Stimulated activated effector memory CD8-positive, alpha-beta T cell treated with anti-CD3 and anti-CD28 coated beads, Interleukin-12 subunit alpha, Interleukin-12 subunit beta, amount 100 ng/mL, for 72 hours (primary cell): ENCODE results near the gene CCR4.
A peak's percentile ranks its signal among the peaks of the same experiment; 100 is the strongest.
"Not testable (repeated sequence)": the region's sequence is repeated elsewhere in the genome, so short reads cannot be mapped to it uniquely, and the experiment has no call there.

Experiments used
- ATAC-seq: fragments of 150-1000 bp; cut with Tn5 transposase; 2 replicates; pipeline ENCODE4 v1.10.0; 2021
- DNase-seq, 2 donors: peaks; one replicate each; pipeline ENCODE4 v3.0.0; 2021 to 2022; ENCODE audit warnings: low spot score in 2 of 2
- H3K27ac Mint-ChIP-seq: one replicate; pipeline ENCODE4 v1.8.0; 2022; ENCODE audit warnings: mild to moderate bottlenecking, mixed read lengths
- H3K36me3 Mint-ChIP-seq: one replicate; pipeline ENCODE4 v1.8.0; 2022; ENCODE audit warnings: mild to moderate bottlenecking, mixed read lengths
- H3K4me1 Mint-ChIP-seq: one replicate; pipeline ENCODE4 v1.8.0; 2022; ENCODE audit warnings: mixed read lengths
- H3K4me3 Mint-ChIP-seq: one replicate; pipeline ENCODE4 v1.8.0; 2022; ENCODE audit warnings: mild to moderate bottlenecking, mixed read lengths
- H3K9me3 Mint-ChIP-seq: one replicate; pipeline ENCODE4 v1.8.0; 2022; ENCODE audit warnings: mixed read lengths

Gene CCR4

DNA sequence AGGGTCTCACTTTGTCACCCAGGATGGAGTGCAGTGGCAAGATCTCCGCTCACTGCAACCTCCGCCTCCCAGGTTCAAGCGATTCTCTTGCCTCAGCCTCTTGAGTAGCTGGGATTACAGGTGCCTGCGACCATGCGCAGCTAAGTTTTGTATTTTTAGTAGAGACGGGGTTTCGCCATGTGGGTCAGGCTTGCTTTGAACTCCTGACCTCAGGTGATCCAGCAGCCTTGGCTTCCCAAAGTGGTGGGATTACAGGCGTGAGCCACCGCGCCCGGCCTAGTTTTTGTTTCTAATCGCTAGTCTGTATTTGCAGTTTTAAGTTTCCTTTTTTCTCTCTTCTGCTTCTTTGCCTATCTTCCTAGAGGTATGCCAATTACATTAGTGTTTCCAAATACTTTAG is 5.8 kb upstream of the CCR4 start:
- not testable (repeated sequence) for H3K36me3 Mint-ChIP-seq, H3K9me3 Mint-ChIP-seq, H3K27ac Mint-ChIP-seq, ATAC-seq, DNase-seq, H3K4me3 Mint-ChIP-seq
- peaks cover 16% of the 10 kb centered on the region for H3K4me1 Mint-ChIP-seq

DNA sequence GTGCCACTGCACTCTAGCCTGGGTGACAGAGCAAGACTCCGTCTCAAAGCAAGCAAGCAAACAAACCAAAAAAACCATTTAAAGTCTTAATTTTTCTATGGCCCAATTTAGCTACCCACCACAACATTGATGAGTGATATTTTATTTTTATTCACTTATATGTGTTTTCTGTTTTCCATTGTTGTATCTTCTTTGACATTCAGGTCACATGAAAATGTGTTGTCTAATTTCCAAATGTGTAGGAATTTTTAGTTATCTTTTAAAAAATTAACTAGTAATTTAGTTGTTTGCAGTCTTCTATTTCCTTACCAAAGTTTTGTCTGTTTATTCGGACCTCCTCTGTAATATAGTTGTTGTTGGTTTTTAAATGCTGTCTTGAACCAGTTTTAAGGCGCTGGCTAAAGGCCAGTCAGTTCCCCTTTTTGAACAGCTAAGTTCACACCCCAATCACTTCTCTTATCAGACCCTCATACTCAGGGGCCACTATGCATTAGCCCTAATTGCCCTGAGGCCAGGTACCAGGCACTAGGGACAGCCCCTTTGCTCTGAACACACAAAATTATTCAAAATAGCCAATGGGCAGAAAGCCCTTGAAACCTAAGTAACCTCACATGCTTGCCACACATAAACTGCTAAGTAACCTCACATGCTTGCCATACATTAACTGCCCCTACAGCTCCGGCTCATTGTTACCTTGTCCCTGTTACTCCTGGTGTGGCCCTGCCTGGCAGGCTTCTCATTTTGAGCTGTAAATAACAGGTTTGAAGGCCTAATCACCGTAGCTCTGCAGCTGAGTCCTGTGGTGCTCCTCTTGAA is 4.3 kb upstream of the CCR4 start:
- no peak overlapping the region for H3K27ac Mint-ChIP-seq
- ATAC-seq (peak; percentile 22), DNase-seq (no peak)
- H3K4me1 Mint-ChIP-seq: peaks cover 31% of the 10 kb centered on the region
- no peaks in the 10 kb centered on the region for H3K9me3 Mint-ChIP-seq
- H3K4me3 Mint-ChIP-seq: no peak overlapping the region
- H3K36me3 Mint-ChIP-seq: peaks cover 2% of the 10 kb centered on the region

DNA sequence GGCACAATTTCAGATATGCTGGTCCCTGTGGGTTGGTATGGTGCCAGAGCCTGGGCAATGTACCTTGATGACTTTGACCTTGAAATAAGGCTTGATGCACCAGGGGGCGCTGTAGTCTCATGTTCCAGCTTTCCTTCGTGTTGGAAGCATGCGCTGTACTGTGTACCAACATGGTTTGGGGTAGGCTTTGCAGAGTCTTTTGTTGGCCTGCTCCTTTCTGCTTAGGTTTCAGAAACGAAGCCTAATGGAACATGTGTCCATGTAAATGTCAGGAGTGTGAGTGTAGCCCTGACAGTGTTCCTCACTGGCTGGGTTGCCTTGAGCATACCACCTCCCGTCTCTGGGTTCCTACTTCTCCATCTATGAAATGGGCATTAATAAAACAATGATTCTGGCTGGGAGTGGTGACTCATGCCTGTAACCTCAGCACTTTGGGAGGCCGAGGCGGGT is 3.6 kb upstream of the CCR4 start:
- Mint-ChIP-seq H3K36me3 (peaks cover 8% of the 10 kb centered on the region), H3K27ac (no peak overlapping the region)

DNA sequence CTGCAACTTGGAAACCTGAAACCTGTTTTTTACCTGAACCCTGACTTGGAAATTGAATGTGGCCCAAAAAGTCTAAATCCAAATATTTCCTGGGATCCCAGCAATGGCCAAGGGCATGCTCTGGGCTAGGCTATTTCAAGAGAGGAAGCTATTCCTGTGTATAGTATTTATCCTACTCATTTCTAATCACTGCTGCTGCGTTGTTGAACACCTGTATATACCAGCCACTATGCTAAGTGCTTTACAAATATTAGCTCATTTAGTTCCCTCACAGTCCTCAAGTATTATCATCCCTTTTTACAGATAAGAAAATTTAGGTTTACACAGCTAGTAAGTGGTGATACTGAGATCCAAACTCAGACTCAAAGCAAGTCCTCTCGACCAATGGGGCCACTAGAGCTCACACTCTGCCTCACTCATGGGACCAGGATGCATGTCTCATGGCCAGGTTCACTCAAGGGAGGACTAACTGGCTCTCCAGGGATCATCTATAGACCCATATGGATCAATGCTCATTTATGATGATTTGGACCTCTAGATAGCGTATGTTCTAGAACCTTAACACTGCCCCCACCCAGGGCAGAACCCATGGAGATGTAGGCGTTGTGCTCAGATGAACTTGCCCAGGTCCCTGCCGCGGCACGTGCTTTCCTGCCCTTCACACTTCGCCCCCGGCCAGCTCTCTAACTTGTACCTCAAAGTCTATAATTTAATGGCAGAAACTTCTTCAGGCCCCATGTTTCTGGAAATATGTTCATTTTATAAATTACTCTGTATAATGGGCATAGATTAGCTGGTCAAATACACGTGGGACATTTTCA is 2.6 kb upstream of the CCR4 start:
- no peaks in the 10 kb centered on the region for H3K9me3 Mint-ChIP-seq
- H3K4me1 Mint-ChIP-seq: peaks cover 40% of the 10 kb centered on the region
- no peak for ATAC-seq
- peaks cover 17% of the 10 kb centered on the region for H3K36me3 Mint-ChIP-seq
- DNase-seq: no peak
- H3K27ac Mint-ChIP-seq: no peak overlapping the region
- H3K4me3 Mint-ChIP-seq: no peak overlapping the region

More for the DNA sequence above, 3.6 kb upstream of the CCR4 start:
- H3K4me1 Mint-ChIP-seq: peaks cover 36% of the 10 kb centered on the region
- ATAC-seq (peak; percentile 91), DNase-seq (peak; percentile 90 to 97)
- no peaks in the 10 kb centered on the region for H3K9me3 Mint-ChIP-seq
- no peak overlapping the region for H3K4me3 Mint-ChIP-seq

DNA sequence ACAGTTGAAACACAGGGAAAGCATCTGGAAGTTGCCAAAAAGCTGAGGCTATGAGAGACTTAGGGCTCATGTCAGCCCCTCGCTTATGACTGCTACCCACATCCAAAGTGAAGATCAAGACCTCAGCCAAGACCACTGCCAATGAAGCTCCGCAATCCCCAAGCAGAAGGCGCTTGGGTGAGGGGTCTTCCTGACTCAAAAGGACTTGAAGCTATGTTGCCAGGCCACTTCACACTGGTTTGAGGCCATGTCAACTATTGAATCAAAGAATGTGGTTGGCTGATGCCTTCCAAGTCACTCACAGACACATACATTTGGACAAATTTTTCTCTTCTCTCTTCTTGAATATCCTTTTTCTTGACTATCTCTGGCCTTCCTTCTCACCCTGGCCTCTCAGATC is 928 bp upstream of the CCR4 start:
- DNase-seq (no peak), ATAC-seq (no peak)
- H3K4me1 Mint-ChIP-seq: peaks cover 43% of the 10 kb centered on the region
- peak overlapping the region; percentile 74 for H3K4me3 Mint-ChIP-seq
- peak overlapping the region; percentile 84 for H3K27ac Mint-ChIP-seq
- H3K36me3 Mint-ChIP-seq: peaks cover 34% of the 10 kb centered on the region
- H3K9me3 Mint-ChIP-seq: no peaks in the 10 kb centered on the region

DNA sequence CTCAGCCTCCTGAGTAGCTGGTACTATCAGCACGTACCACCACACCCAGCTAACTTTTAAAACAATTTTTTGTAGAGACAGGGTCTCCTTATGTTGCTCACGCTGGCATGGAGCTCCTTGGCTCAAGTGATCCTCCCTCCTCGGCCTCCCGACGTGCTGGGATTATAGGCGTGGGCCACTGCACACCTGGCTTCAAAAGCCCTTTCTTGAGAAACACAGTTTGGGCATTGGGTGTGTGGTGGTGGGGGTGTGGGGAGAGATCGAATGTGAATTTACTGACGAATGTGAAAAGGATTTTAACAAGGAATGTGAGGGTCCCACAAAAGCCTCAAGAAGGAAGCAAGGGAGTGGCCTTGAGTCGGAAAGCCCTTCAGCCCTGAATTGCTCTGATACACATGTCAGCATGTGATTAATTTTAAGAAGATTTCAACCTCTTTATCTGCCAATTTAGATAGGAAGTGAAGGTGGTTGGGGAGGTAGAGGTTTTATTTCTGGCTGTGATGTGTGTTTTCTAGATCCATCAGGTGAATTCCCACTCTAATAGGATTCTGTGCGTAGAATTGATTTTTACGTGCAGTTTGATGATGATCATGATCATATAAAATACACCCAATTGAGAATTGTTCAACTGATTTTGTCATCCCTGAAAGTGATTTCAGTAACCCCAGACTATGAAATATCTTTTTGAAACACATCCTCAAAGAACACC is 1.1 kb downstream of the CCR4 start:
- H3K4me3 Mint-ChIP-seq: peak overlapping the region; percentile 74
- no peaks in the 10 kb centered on the region for H3K9me3 Mint-ChIP-seq
- DNase-seq (no peak), ATAC-seq (no peak)
- peak overlapping the region; percentile 84 for H3K27ac Mint-ChIP-seq
- H3K4me1 Mint-ChIP-seq: peaks cover 43% of the 10 kb centered on the region
- H3K36me3 Mint-ChIP-seq: peaks cover 49% of the 10 kb centered on the region

DNA sequence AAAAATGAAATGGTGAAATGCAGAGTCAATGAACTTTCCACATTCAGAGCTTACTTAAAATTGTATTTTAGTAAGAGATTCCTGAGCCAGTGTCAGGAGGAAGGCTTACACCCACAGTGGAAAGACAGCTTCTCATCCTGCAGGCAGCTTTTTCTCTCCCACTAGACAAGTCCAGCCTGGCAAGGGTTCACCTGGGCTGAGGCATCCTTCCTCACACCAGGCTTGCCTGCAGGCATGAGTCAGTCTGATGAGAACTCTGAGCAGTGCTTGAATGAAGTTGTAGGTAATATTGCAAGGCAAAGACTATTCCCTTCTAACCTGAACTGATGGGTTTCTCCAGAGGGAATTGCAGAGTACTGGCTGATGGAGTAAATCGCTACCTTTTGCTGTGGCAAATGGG is 3.1 kb downstream of the CCR4 start:
- Mint-ChIP-seq H3K9me3 (no peaks in the 10 kb centered on the region), H3K27ac (no peak overlapping the region), H3K4me1 (peaks cover 42% of the 10 kb centered on the region), H3K4me3 (peak overlapping the region; percentile 74), H3K36me3 (peaks cover 49% of the 10 kb centered on the region)
- ATAC-seq (no peak), DNase-seq (no peak)

DNA sequence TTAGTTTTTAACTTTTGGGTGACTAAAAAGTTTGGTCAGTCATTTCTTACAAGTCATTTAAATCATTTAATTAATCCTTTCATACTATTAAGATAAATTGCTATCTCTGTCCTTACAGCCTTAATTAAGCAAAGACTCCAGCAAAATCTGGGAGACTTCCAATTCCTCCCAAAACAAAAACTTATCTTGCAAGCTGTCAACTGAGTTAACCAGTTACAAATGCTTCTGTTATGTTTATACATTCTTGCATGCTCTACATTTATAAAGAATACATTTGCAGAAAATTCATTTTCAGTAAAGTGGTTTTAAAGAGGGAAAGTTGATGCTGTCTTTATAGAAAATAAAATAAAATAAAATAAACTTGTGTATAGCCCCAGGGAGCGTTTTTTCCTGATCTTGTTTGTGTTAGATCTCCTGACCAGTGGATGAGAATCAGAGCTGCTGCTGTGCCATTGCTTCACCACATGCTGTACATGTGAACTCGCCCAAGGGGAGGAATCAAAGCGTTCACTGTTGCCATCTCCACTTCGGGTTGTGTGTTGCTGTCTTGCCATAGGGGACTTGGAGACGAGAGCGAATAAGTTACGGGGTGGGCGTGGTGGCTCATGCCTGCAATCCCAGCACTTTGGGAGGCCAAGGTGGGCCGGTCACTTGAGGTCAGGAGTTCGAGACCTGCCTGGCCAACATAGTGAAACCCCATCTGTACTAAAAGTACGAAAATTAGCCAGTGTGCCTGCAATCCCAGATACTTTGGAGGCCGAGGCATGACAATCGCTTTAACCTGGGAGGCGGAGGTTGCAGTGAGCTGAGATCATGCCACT is 5.5 kb downstream of the CCR4 start:
- DNase-seq: no peak
- Mint-ChIP-seq H3K36me3 (peaks cover 60% of the 10 kb centered on the region), H3K9me3 (no peaks in the 10 kb centered on the region), H3K4me1 (peaks cover 45% of the 10 kb centered on the region), H3K27ac (no peak overlapping the region), H3K4me3 (no peak overlapping the region)
- no peak for ATAC-seq

DNA sequence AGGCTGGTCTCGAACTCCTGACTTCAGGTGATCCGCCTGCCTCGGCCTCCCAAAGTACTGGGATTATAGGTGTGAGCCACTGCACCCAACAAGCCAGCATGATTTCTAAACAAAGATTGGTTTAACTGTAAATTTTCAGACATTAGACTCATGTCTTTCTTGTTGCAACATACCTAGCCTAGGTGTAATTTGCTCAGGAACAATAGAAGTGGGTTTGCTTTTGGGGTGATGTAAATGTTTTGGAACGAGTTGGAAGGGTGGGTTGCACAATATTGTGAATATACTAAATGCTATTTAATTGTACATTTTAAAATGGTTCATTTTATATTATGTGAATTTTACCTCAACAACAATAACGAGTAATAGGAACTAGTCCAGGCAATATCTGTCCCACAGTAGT is 7.1 kb downstream of the CCR4 start:
- Mint-ChIP-seq H3K27ac (no peak overlapping the region), H3K9me3 (no peaks in the 10 kb centered on the region), H3K4me1 (peaks cover 37% of the 10 kb centered on the region), H3K4me3 (no peak overlapping the region), H3K36me3 (peaks cover 46% of the 10 kb centered on the region)
- ATAC-seq (no peak), DNase-seq (no peak)

DNA sequence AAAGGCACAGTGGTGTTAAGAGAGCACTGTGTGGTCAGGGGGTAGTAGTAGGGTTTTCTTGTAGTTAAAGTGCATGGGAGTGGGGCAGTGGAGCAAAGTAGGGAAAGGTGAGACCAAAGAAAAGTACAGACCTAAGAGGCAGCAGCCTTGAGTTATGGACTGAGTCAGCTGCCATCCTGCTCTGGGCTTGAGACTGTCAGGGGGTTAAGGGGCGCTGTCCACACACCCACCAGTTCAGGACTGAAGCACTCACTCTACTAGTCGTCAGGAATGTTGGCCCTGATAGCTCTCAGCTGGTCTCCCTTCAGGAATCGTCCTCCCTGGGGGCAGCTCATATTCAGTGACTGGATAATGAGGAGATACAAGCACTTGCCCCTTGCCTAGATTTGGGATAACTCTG is 7.9 kb downstream of the CCR4 start:
- Mint-ChIP-seq H3K27ac (peak overlapping the region; percentile 32), H3K4me1 (peaks cover 30% of the 10 kb centered on the region)

DNA sequence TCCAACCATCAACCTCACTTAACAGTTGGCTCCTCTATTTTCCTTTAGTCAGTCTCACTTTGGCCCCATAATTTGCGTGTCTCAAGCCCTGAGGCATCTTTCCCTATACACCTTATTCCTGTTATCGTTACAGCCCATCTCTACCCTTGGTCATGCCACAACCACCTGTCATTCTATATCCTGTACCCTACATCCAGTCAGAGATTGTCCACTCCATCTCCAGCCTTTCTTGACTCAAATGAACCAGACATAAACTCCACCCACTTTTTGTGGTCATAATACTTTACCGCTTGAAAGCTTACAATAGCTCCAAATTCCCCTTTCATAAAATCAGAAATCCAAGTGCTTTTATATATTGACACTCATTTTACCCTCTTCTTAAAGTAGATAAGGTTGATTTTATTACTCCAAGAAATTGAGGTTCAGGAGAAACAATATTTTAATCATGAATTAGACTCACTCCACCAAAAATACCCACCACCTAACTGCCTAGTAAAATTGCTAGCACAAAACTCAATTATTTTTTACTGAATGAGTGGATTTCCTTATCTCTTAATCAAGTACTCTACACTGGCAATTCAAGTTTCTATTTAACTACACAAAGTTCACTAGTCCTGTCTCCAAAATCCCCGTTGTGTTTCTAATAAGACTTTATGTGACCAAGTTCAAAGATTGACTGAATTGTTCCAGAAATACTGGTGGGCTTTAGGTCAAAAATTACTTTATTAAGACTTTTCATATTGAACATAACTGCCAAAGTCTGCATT is 9.1 kb downstream of the CCR4 start:
- peak overlapping the region; percentile 32 for H3K27ac Mint-ChIP-seq

More for the DNA sequence above, 7.9 kb downstream of the CCR4 start:
- Mint-ChIP-seq H3K9me3 (no peaks in the 10 kb centered on the region), H3K36me3 (peaks cover 37% of the 10 kb centered on the region), H3K4me3 (peak overlapping the region; percentile 59)
- peak; percentile 42 for ATAC-seq
- DNase-seq: no peak

DNA sequence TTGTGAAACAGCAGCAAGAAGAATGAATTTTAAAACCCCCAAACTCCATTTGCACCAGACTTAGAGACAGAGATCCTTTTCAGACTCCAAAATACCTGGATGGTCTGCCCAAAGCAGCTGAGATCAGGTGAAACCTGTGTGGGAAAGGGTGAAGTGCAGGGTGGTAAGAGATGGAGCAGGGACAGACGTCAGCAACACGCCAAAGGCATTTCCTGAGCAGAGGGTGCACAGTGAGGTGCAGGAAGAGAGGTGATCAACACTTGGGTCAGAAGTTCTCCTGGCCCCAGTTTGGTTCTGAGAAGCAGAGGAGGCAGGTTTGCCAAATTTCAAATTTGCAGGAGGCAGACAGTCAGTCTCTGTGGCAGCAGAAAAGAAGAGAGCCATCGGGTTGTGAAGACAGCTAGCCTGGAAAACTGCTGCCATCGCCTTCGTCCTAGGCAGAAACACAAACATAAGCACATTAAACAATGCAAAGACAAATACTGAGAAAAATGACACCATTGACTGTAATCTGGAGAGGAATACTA is 9.8 kb downstream of the CCR4 start:
- peaks cover 6% of the 10 kb centered on the region for H3K9me3 Mint-ChIP-seq
- H3K36me3 Mint-ChIP-seq: peaks cover 27% of the 10 kb centered on the region
- H3K27ac Mint-ChIP-seq: peak overlapping the region; percentile 32
- peaks cover 30% of the 10 kb centered on the region for H3K4me1 Mint-ChIP-seq
- DNase-seq (no peak), ATAC-seq (peak; percentile 52)
- H3K4me3 Mint-ChIP-seq: peak overlapping the region; percentile 59

More for the DNA sequence above, 9.1 kb downstream of the CCR4 start:
- peaks cover 30% of the 10 kb centered on the region for H3K4me1 Mint-ChIP-seq
- peaks cover 6% of the 10 kb centered on the region for H3K9me3 Mint-ChIP-seq
- no peak for DNase-seq
- peak overlapping the region; percentile 59 for H3K4me3 Mint-ChIP-seq
- peaks cover 31% of the 10 kb centered on the region for H3K36me3 Mint-ChIP-seq
- peak; percentile 86 for ATAC-seq

DNA sequence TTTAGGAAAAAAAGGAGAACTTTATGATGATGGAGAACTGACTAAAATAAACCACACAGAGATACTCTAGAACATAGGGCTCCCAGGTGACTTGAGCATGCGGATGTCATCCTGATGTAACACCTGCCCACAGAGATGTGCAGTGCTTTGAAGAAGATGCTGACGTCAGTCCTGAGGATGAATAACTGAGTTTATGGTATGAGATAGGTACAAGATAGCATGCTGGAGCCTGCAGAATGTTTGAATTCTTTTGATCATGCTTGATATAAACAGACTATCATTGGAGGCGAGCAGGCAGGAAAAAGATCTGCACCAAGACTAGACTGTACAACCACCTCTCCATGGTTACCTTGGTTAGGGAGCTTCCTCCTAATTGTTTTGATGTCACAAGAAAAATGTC is 12.4 kb downstream of the CCR4 start:
- Mint-ChIP-seq H3K4me3 (no peak overlapping the region), H3K4me1 (peaks cover 28% of the 10 kb centered on the region)
- no peak for DNase-seq

DNA sequence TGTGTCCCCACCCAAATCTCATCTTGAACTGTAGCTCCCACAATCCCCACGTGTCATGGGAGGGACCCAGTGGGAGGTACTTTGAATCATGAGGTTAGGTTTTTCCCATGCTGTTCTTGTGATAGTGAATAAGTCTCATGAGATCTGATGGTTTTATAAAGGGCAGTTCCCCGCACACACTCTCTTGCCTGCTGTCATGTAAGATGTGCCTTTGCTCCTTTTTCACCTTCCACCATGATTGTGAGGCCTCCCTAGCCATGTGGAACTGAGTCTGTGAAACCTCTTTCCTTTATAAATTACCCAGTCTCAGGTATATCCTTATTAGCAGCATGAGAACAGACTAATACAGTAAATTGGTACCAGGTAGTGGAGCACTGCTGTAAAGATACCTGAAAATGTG is 13.3 kb downstream of the CCR4 start:
- not testable (repeated sequence) for DNase-seq

More for the DNA sequence above, 12.4 kb downstream of the CCR4 start:
- Mint-ChIP-seq H3K9me3 (peaks cover 6% of the 10 kb centered on the region), H3K36me3 (peaks cover 30% of the 10 kb centered on the region), H3K27ac (no peak overlapping the region)
- ATAC-seq: peak; percentile 33

More for the DNA sequence above, 13.3 kb downstream of the CCR4 start:
- not testable (repeated sequence) for H3K4me3 Mint-ChIP-seq, ATAC-seq, H3K9me3 Mint-ChIP-seq, H3K27ac Mint-ChIP-seq
- Mint-ChIP-seq H3K4me1 (peaks cover 19% of the 10 kb centered on the region), H3K36me3 (peaks cover 36% of the 10 kb centered on the region)
